Activated T-helper 2 cell treated with anti-CD3 and anti-CD28 coated beads, Interferon-gamma antibody, Interleukin-2, Interleukin-4, amounts not matched to agents 10 μg/mL and 5 μg/mL and 100 μg/mL, durations not matched to agents 14 hours and 24 hours and 36 hours (primary cell): Measurements from ENCODE around the gene MAML3. TPM values are rescaled to one million over a fixed set of nuclear protein-coding genes. Genes with fewer than 3 reads are reported as not detected.

Source experiments
- DNase-seq: peaks from one replicate; pipeline ENCODE4 v3.0.0; 2021; ENCODE audit warnings: low spot score
- H3K27ac Mint-ChIP-seq: one replicate; pipeline ENCODE4 v1.8.0; 2021; ENCODE audit warnings: mixed read lengths
- H3K27me3 Mint-ChIP-seq: one replicate; pipeline ENCODE4 v1.8.0; 2021; ENCODE audit warnings: low read depth, mixed read lengths
- H3K36me3 Mint-ChIP-seq: one replicate; pipeline ENCODE4 v1.8.0; 2021; ENCODE audit warnings: low read depth, mixed read lengths
- H3K4me1 Mint-ChIP-seq: one replicate; pipeline ENCODE4 v1.8.0; 2021; ENCODE audit warnings: low read depth, mixed read lengths
- H3K4me3 Mint-ChIP-seq: one replicate; pipeline ENCODE4 v1.8.0; 2021; ENCODE audit warnings: low read depth, mild to moderate bottlenecking, moderate library complexity, mixed read lengths
- H3K9me3 Mint-ChIP-seq: one replicate; pipeline ENCODE4 v1.8.0; 2021; ENCODE audit warnings: mixed read lengths
- intact Hi-C: fragments of 100-400 bp; cut with micrococcal nuclease; formaldehyde crosslinking; loops from one replicate; pipeline ENCODE4 v1.15.1; 2023
- total RNA-seq: library from RNA; stranded (reverse); gene quantifications from 2 replicates; pipeline ENCODE4 v1.2.3, GENCODE V29; 2022

Gene MAML3
- total RNA-seq, 1 donor from 2014 or later: 3.3 TPM

GRCh38 chr4:139918591-139918990, 235.4 kb downstream of the MAML3 start:
- Mint-ChIP-seq H3K4me1 (no peaks in the 10 kb centered on the region), H3K27me3 (peaks cover 32% of the 10 kb centered on the region), H3K36me3 (no peaks in the 10 kb centered on the region), H3K4me3 (no peak overlapping the region), H3K9me3 (no peaks in the 10 kb centered on the region), H3K27ac (no peak overlapping the region)
- intact Hi-C loops: no loop called here
- no peak for DNase-seq

GRCh38 chr4:139917896-139918295, 236.1 kb downstream of the MAML3 start:
- intact Hi-C loops: no loop called here
- H3K27ac Mint-ChIP-seq: no peak overlapping the region
- no peak overlapping the region for H3K4me3 Mint-ChIP-seq
- H3K4me1 Mint-ChIP-seq: no peaks in the 10 kb centered on the region
- H3K27me3 Mint-ChIP-seq: peaks cover 34% of the 10 kb centered on the region
- H3K9me3 Mint-ChIP-seq: no peaks in the 10 kb centered on the region
- no peak for DNase-seq
- H3K36me3 Mint-ChIP-seq: no peaks in the 10 kb centered on the region

- intact Hi-C loops: no loop called here
- H3K27ac Mint-ChIP-seq: no peak overlapping the region
- peaks cover 31% of the 10 kb centered on the region for H3K27me3 Mint-ChIP-seq
- no peaks in the 10 kb centered on the region for H3K9me3 Mint-ChIP-seq
- no peaks in the 10 kb centered on the region for H3K4me1 Mint-ChIP-seq
- H3K36me3 Mint-ChIP-seq: no peaks in the 10 kb centered on the region
- H3K4me3 Mint-ChIP-seq: no peak overlapping the region
- no peak for DNase-seq
Observed at GRCh38 chr4:139916041-139916440, 237.9 kb downstream of the MAML3 start.

- Mint-ChIP-seq H3K27me3 (peaks cover 26% of the 10 kb centered on the region), H3K4me1 (no peaks in the 10 kb centered on the region), H3K36me3 (no peaks in the 10 kb centered on the region), H3K4me3 (no peak overlapping the region), H3K9me3 (no peaks in the 10 kb centered on the region), H3K27ac (no peak overlapping the region)
- intact Hi-C loops: no loop called here
- no peak for DNase-seq
Observed at GRCh38 chr4:139915037-139915436, 238.9 kb downstream of the MAML3 start.

- no peak for DNase-seq
- intact Hi-C loops: no loop called here
- peaks cover 27% of the 10 kb centered on the region for H3K27me3 Mint-ChIP-seq
- no peaks in the 10 kb centered on the region for H3K9me3 Mint-ChIP-seq
- H3K27ac Mint-ChIP-seq: no peak overlapping the region
- no peaks in the 10 kb centered on the region for H3K4me1 Mint-ChIP-seq
- H3K4me3 Mint-ChIP-seq: no peak overlapping the region
- no peaks in the 10 kb centered on the region for H3K36me3 Mint-ChIP-seq
Observed at GRCh38 chr4:139913995-139914598, 239.9 kb downstream of the MAML3 start.

GRCh38 chr4:139913398-139913990, 240.5 kb downstream of the MAML3 start:
- no peak overlapping the region for H3K4me3 Mint-ChIP-seq
- no peak for DNase-seq
- no peaks in the 10 kb centered on the region for H3K36me3 Mint-ChIP-seq
- H3K27ac Mint-ChIP-seq: no peak overlapping the region
- no peaks in the 10 kb centered on the region for H3K4me1 Mint-ChIP-seq
- no peaks in the 10 kb centered on the region for H3K9me3 Mint-ChIP-seq
- intact Hi-C loops: no loop called here
- H3K27me3 Mint-ChIP-seq: peaks cover 26% of the 10 kb centered on the region

GRCh38 chr4:139912445-139912844, 241.5 kb downstream of the MAML3 start:
- no peak overlapping the region for H3K27ac Mint-ChIP-seq
- intact Hi-C loops: no loop called here
- peaks cover 23% of the 10 kb centered on the region for H3K27me3 Mint-ChIP-seq

GRCh38 chr4:139910106-139910505, 243.9 kb downstream of the MAML3 start:
- no peak for DNase-seq
- intact Hi-C loops: no loop called here
- H3K36me3 Mint-ChIP-seq: no peaks in the 10 kb centered on the region
- no peak overlapping the region for H3K27ac Mint-ChIP-seq
- H3K9me3 Mint-ChIP-seq: no peaks in the 10 kb centered on the region
- peaks cover 1% of the 10 kb centered on the region for H3K4me1 Mint-ChIP-seq
- peaks cover 21% of the 10 kb centered on the region for H3K27me3 Mint-ChIP-seq
- H3K4me3 Mint-ChIP-seq: no peak overlapping the region

More at GRCh38 chr4:139912445-139912844, 241.5 kb downstream of the MAML3 start:
- Mint-ChIP-seq H3K4me3 (no peak overlapping the region), H3K36me3 (no peaks in the 10 kb centered on the region), H3K9me3 (no peaks in the 10 kb centered on the region), H3K4me1 (no peaks in the 10 kb centered on the region)
- DNase-seq: no peak

GRCh38 chr4:139908636-139909437, 245.1 kb downstream of the MAML3 start:
- Mint-ChIP-seq H3K36me3 (no peaks in the 10 kb centered on the region), H3K27me3 (peaks cover 17% of the 10 kb centered on the region), H3K4me1 (peaks cover 1% of the 10 kb centered on the region), H3K27ac (no peak overlapping the region), H3K9me3 (peaks cover 3% of the 10 kb centered on the region), H3K4me3 (no peak overlapping the region)
- no peak for DNase-seq
- intact Hi-C loops: no loop called here

GRCh38 chr4:139907001-139907809, 246.8 kb downstream of the MAML3 start:
- H3K4me3 Mint-ChIP-seq: no peak overlapping the region
- intact Hi-C loops: no loop called here

GRCh38 chr4:139905489-139905888, 248.5 kb downstream of the MAML3 start:
- Mint-ChIP-seq H3K36me3 (no peaks in the 10 kb centered on the region), H3K27me3 (peaks cover 13% of the 10 kb centered on the region), H3K4me3 (no peak overlapping the region), H3K4me1 (peaks cover 9% of the 10 kb centered on the region), H3K27ac (no peak overlapping the region), H3K9me3 (peaks cover 3% of the 10 kb centered on the region)
- intact Hi-C loops: no loop called here
- DNase-seq: no peak

More at GRCh38 chr4:139907001-139907809, 246.8 kb downstream of the MAML3 start:
- no peaks in the 10 kb centered on the region for H3K36me3 Mint-ChIP-seq
- peaks cover 3% of the 10 kb centered on the region for H3K9me3 Mint-ChIP-seq
- H3K27me3 Mint-ChIP-seq: peaks cover 12% of the 10 kb centered on the region
- no peak overlapping the region for H3K27ac Mint-ChIP-seq
- peaks cover 1% of the 10 kb centered on the region for H3K4me1 Mint-ChIP-seq
- no peak for DNase-seq

GRCh38 chr4:139904406-139904805, 249.6 kb downstream of the MAML3 start:
- H3K4me3 Mint-ChIP-seq: no peak overlapping the region
- DNase-seq: no peak
- H3K27ac Mint-ChIP-seq: no peak overlapping the region
- peaks cover 11% of the 10 kb centered on the region for H3K27me3 Mint-ChIP-seq
- peaks cover 3% of the 10 kb centered on the region for H3K9me3 Mint-ChIP-seq
- no peaks in the 10 kb centered on the region for H3K36me3 Mint-ChIP-seq
- intact Hi-C loops: no loop called here
- peaks cover 9% of the 10 kb centered on the region for H3K4me1 Mint-ChIP-seq
